GM21367 (cell line): ENCODE results near the gene PLLP.

Experiments used
- ATAC-seq: cut with Tn5 transposase; IDR thresholded peaks from one replicate; pipeline ENCODE4 v1.9.1; 2021; ENCODE audit not compliant: unreplicated experiment

The PLLP gene

GRCh38 chr16:57226701-57227621, 57.5 kb downstream of the PLLP start:
- no peak for ATAC-seq

DNA sequence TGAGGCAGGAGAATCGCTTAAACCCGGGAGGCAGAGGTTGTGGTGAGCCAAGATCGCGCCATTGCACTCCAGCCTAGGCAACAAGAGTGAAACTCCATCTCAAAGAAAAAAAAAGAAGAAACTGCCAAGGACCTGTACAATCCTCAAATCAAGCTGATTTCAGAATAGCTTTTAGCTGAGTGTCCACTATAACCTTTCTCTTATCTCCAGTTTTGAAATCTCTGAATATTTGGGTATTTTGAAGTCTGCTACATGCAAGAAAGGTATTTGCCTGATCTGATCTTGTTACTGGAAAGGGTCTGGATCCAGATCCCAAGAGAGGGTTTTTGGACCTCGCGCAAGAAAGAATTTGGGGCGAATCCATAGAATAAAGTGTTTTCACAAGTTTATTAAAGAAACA, 58.5 kb downstream of the PLLP start:
- ATAC-seq: no peak

DNA sequence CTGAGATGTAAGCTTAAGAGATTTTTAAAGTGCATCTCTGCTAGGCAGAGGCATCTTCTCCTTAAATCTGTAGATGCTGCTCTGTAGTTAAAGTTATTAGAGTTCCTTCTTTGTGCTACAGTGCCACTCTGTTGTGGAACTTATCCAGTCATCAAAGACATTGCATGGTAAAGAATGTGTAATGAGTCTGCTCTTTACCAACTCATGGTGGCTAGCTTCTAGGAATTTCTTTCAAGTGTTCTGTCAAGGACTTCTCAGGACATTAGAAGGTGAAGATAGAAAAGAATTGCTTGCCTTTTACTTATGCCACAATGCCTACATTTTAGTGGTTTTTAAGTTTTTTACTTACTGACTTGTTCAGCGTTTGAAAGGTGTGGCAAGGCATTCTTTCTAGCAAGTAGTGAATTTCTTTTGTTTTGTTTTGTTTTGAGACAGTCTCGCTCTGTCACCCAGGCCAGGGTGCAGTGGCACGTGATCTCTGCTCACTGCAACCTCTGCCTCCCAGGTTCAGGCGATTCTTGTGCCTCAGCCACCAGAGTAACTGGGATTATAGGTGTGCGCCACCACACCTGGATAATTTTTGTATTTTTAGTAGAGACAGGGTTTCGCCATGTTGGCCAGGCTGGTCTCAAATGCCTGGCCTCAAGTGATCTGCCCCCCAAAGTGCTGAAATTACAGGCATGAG, 59.7 kb downstream of the PLLP start:
- ATAC-seq: no peak

DNA sequence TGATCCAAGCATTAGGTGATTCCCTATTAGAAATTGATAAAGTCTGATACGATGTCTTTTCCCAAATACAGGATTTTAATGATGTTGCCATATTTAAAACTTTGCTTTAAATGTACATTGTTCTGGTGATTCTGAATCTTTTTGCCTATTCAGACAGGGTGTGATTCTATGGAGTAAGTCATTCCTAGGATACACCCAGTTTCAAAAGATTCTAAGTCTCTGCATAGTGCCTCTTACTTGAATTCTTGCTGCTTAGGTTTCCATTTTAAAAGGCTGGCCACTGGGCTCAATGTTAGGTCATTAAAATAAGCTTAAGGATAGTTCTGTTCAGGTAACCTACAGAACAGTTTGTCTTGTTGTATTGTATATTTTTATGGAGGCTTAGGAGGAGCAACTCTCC, 61.4 kb downstream of the PLLP start:
- no peak for ATAC-seq

DNA sequence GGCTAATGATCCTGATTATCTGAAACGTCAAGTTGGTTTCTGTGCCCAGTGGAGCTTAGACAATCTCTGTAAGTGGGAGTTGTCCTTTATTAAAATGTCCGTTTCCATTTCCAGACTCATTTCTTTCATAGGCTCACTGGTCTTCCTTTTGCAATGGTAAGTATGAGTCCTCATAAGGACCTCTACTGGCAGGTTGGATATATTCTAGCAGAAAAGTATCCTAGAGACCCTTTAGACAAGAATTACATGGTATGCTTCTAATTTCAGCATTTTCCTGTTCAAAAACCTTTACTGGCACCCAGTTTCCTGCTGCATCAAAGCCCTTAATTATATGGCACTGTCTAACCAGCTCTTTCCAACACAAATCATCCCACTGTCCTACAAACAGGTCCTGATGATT, 67.5 kb downstream of the PLLP start:
- no peak for ATAC-seq

- ATAC-seq: no peak
These were observed 71.0 kb downstream of the PLLP start for GRCh38 chr16:57213462-57213861.

DNA sequence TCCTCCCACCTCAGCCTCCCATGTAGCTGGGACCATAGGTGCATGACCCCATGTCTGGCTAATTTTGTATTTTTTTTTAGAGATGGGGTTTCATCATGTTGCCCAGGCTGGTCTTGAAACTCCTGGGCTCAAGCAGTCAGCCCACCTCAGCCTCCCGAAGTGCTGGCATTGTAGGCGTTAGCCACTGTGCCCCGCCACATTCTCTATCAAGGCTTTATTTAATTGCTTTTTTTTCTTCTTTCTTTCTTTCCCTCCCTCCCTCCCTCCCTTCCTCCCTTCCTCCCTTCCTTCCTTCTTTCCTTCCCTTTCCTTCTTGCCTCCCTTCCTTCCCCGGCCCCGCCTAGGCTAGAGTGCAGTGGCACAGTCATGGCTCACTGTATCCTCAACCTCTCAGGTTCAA, 74.7 kb downstream of the PLLP start:
- no peak for ATAC-seq

DNA sequence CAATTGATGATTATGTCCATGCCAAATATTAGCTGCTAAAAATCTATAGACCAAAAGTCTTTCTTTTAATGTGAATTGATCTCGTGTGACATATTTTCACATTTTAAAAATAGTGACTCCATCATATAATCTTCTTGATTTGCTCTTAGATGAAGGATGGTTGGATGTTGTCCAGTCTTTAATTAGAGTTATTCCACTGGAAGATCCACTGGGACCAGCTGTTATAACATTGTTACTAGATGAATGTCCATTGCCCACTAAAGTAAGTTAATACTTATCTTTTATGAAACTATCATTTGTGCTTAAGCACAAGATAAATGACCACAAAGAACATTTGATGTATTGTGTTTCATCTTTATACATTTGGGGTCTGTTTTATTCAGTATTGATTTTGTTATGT, 75.5 kb downstream of the PLLP start:
- ATAC-seq: no peak
